GM12865 (cell line): Measurements from ENCODE around the gene ADARB1.

Experiments
- DNase-seq: peaks from one replicate; pipeline ENCODE4 v3.0.0; 2010; ENCODE audit warnings: low read depth
- H3K4me3 ChIP-seq: 2 replicates; pipeline ENCODE4 v1.5.1; 2011; ENCODE audit warnings: mild to moderate bottlenecking, low read depth, low read length, control low read depth
- TF ChIP-seq, protein P1 (sequence below): IDR thresholded peaks from 2 replicates; pipeline ENCODE4 v1.5.1; 2011; ENCODE audit warnings: low read length, control low read depth, low read depth, inconsistent platforms; ENCODE audit not compliant: insufficient read depth; ENCODE audit errors: missing control alignments

ADARB1 gene

DNA sequence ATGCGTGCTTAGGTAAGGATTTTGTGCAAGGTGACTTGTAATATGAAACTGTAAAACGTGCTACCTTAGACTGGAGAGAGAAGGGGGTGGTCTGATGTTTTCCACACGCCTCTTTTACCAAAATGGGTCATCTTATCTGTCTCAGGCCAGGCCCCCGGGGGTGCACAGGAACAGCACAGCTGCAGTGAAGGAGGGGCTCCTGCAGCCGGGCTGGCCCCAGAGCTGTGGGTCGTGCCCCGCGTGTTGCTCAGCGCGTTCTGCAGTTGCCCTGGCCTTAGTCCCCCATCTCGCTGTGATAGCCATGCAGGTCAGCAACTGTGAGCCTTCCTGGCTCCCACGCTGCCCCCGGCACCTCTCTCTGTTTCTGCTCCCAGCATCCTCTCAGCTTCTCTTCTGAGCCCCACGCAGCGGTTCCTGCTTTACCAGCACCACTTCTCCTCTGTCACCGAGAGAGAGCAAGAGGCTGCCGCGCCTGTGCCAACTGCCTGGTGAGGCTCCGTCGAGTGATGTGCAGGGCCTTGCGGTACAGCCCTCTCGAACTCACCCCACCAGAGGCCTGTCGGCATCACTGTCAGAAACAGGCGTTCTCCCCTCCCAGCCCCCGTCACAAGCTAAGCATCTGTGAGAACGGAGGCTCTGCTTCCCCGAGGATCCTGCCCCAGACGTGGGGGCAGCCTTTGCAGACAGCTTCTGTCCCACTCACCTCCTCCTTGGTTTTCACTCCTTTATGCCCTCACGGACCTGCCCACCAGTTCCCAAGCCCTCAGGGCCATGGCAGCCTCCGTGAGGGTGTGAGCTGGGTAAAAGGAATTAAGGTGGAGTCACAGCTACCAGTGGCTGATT, 73.3 kb downstream of the ADARB1 start:
- no peak for DNase-seq
- TF ChIP-seq, protein P1, sequence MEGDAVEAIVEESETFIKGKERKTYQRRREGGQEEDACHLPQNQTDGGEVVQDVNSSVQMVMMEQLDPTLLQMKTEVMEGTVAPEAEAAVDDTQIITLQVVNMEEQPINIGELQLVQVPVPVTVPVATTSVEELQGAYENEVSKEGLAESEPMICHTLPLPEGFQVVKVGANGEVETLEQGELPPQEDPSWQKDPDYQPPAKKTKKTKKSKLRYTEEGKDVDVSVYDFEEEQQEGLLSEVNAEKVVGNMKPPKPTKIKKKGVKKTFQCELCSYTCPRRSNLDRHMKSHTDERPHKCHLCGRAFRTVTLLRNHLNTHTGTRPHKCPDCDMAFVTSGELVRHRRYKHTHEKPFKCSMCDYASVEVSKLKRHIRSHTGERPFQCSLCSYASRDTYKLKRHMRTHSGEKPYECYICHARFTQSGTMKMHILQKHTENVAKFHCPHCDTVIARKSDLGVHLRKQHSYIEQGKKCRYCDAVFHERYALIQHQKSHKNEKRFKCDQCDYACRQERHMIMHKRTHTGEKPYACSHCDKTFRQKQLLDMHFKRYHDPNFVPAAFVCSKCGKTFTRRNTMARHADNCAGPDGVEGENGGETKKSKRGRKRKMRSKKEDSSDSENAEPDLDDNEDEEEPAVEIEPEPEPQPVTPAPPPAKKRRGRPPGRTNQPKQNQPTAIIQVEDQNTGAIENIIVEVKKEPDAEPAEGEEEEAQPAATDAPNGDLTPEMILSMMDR: no peak

GRCh38 chr21:45148316-45148990, 74.1 kb downstream of the ADARB1 start:
- TF ChIP-seq, protein P1: no peak
- H3K4me3 ChIP-seq: no peak overlapping the region
- no peak for DNase-seq

More for the DNA sequence above, 73.3 kb downstream of the ADARB1 start:
- H3K4me3 ChIP-seq: no peak overlapping the region

GRCh38 chr21:45149021-45149420, 74.6 kb downstream of the ADARB1 start:
- DNase-seq: no peak
- TF ChIP-seq, protein P1: no peak
- H3K4me3 ChIP-seq: no peak overlapping the region

DNA sequence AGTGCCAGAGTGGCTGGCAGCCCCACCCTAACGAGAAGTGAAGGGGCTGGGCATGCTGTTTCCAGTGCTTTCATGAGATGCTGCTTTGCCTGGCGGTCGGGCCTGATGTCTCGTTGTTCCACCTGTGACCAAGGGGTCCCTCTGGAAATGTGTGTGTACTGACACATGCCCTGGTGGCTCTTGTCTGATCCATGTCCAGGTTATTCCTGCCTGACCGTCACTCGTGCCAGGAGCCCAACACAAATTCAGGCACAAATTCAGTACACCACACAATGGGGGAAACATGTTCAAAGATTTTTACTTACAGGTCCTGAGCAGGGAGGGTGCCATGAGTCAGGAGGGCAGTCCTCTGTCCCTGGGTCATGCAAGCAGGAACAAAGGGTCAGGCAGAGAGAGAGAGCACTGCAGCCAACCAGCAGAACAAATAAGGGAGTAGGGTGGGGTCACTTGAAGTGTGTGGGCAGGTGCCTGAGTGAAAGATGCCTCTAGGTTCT, 76.3 kb downstream of the ADARB1 start:
- TF ChIP-seq, protein P1: no peak
- H3K4me3 ChIP-seq: no peak overlapping the region
- no peak for DNase-seq

GRCh38 chr21:45151445-45152160, 77.2 kb downstream of the ADARB1 start:
- TF ChIP-seq, protein P1: no peak
- no peak overlapping the region for H3K4me3 ChIP-seq
- no peak for DNase-seq

DNA sequence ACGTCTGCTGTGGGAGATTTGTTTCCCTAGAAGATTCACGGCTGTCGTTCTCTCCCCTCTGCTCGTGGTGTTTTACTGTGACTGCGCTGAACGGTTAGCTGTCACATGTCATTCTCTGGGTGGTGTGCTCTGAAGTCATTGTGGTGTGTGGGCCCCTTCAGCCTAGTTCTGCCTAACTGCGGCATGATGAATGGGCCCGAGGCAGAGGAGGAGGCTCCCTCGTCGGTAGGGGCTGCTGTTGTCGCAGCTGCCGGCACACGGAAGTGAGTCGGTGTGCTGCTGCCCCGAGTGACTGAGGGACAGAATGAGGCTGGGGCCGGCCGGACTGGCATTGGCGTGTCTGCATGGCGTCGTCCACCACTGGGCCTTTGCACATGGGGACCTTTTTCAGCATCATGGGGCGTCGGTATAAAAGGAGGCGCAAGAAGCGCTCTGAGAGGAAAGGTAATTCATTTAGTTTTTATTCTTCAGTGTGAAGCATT, 77.9 kb downstream of the ADARB1 start:
- TF ChIP-seq, protein P1: peak; percentile 69
- DNase-seq: peak; percentile 62
- no peak overlapping the region for H3K4me3 ChIP-seq
